Vagina (tissue), 2 donors: ENCODE measurements around the gene IGLON5. TPM values are rescaled to one million over a fixed set of nuclear protein-coding genes. Genes with fewer than 3 reads are reported as not detected.

Experiments
- DNase-seq, 2 donors: peaks; one replicate each; pipeline ENCODE4 v3.0.0-alpha.2; 2017; ENCODE audit errors: extremely low spot score in 2 of 2
- H3K27ac ChIP-seq: fragments of 200-600 bp; sonication (generic); one replicate; pipeline ENCODE4 v1.5.1; 2019
- H3K27me3 ChIP-seq: fragments of 200-600 bp; sonication (generic); one replicate; pipeline ENCODE4 v1.5.1; 2019
- H3K36me3 ChIP-seq, 2 donors: fragments of 200-600 bp; sonication (generic); one replicate each; pipeline ENCODE4 v1.5.1; 2017 to 2019
- H3K4me1 ChIP-seq: fragments of 200-600 bp; sonication (generic); one replicate; pipeline ENCODE4 v1.5.1; 2019
- H3K4me3 ChIP-seq, 2 donors: fragments of 200-600 bp; sonication (generic); 1 replicate in 1 of 2; 2 replicates in 1 of 2; pipeline ENCODE4 v1.5.1; 2016 to 2019
- H3K9me3 ChIP-seq: fragments of 200-600 bp; sonication (generic); one replicate; pipeline ENCODE4 v1.5.1; 2019
- POLR2A ChIP-seq, 2 donors: fragments of 450-650 bp; IDR thresholded peaks; one replicate each; pipeline ENCODE4 v1.6.1; 2017; ENCODE audit warnings: antibody characterized with exemption in 2 of 2, mild to moderate bottlenecking in 2 of 2, moderate library complexity in 2 of 2
- POLR2AphosphoS5 ChIP-seq, 2 donors: sonication (generic); formaldehyde crosslinking; IDR thresholded peaks; one replicate each; pipeline ENCODE4 v1.9.0; 2017; ENCODE audit warnings: antibody characterized with exemption in 2 of 2, mild to moderate bottlenecking in 2 of 2, low read depth in 1 of 2; ENCODE audit not compliant: insufficient read depth in 1 of 2
- intact Hi-C: fragments of 100-400 bp; cut with DNase I; formaldehyde crosslinking; loops from one replicate; pipeline ENCODE4 v1.15.1; 2023
- total RNA-seq: library from RNA; depleted of rRNA; stranded (reverse); fragments of >200 nt; gene quantifications from one replicate; pipeline ENCODE4 v1.2.3, GENCODE V29; 2016
- TF ChIP-seq, protein P1 (sequence below), 3 experiments: fragments of 450-650 bp in 2 of 3; fragments of 200-600 bp in 1 of 3; sonication (generic) in 1 of 3; IDR thresholded peaks; one replicate each; pipeline ENCODE4 v1.5.1; 2017 to 2019; ENCODE audit warnings: antibody characterized with exemption in 3 of 3, mild to moderate bottlenecking in 2 of 3, moderate library complexity in 2 of 3

The IGLON5 gene
- total RNA-seq, 1 donor from 2014 or later, result not detected

GRCh38 chr19:51274049-51274770, 37.2 kb upstream of the IGLON5 start:
- intact Hi-C loops, result no loop called here
- H3K27me3 ChIP-seq, result no peaks in the 10 kb centered on the region
- no peak for DNase-seq
- no peaks in the 10 kb centered on the region for H3K9me3 ChIP-seq
- no peak overlapping the region for H3K4me3 ChIP-seq
- no peak overlapping the region for H3K27ac ChIP-seq
- H3K36me3 ChIP-seq, result no peaks in the 10 kb centered on the region
- no peak for TF ChIP-seq POLR2A (IDR thresholded peaks at IDR 0.05)
- TF ChIP-seq, protein P1, sequence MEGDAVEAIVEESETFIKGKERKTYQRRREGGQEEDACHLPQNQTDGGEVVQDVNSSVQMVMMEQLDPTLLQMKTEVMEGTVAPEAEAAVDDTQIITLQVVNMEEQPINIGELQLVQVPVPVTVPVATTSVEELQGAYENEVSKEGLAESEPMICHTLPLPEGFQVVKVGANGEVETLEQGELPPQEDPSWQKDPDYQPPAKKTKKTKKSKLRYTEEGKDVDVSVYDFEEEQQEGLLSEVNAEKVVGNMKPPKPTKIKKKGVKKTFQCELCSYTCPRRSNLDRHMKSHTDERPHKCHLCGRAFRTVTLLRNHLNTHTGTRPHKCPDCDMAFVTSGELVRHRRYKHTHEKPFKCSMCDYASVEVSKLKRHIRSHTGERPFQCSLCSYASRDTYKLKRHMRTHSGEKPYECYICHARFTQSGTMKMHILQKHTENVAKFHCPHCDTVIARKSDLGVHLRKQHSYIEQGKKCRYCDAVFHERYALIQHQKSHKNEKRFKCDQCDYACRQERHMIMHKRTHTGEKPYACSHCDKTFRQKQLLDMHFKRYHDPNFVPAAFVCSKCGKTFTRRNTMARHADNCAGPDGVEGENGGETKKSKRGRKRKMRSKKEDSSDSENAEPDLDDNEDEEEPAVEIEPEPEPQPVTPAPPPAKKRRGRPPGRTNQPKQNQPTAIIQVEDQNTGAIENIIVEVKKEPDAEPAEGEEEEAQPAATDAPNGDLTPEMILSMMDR (IDR thresholded peaks at IDR 0.05), result no peak
- no peak for TF ChIP-seq POLR2AphosphoS5 (IDR thresholded peaks at IDR 0.05; ENCODE audit: insufficient read depth in 1 of 2, low read depth in 1 of 2)
- no peaks in the 10 kb centered on the region for H3K4me1 ChIP-seq

- intact Hi-C loops, result no loop called here
- Histone ChIP-seq H3K27me3 (no peaks in the 10 kb centered on the region), H3K27ac (no peak overlapping the region), H3K9me3 (no peaks in the 10 kb centered on the region), H3K36me3 (no peaks in the 10 kb centered on the region), H3K4me1 (no peaks in the 10 kb centered on the region), H3K4me3 (no peak overlapping the region)
- TF ChIP-seq, protein P1 (IDR thresholded peaks at IDR 0.05), result no peak
- TF ChIP-seq POLR2AphosphoS5 (IDR thresholded peaks at IDR 0.05; ENCODE audit: insufficient read depth in 1 of 2, low read depth in 1 of 2) (no peak), POLR2A (IDR thresholded peaks at IDR 0.05) (no peak)
- no peak for DNase-seq
Observed at GRCh38 chr19:51277112-51277511, 34.3 kb upstream of the IGLON5 start.

DNA sequence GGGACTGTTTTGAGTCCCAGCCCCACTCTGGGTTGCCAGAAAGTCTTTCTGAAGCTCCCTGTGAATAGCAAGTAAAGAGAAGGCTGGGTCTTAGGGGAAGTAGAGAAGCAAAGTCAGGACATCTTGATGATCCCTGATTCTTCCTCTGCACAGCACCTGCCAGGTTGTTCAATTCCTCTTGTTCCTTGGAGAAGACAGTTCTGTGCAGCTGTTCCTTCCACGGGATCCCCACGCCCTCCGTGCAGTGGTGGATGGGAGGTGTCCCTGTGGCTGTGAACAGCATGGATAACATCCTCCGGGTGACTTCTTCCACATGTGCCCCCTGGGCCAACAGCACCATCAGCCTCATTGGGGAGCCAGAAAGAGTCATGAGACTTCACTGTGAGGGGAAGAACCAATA, 29.1 kb upstream of the IGLON5 start:
- intact Hi-C loops, result no loop called here
- no peak overlapping the region for H3K4me3 ChIP-seq
- H3K27me3 ChIP-seq, result no peaks in the 10 kb centered on the region
- peak in 1 of 2 donors; percentile 67 for DNase-seq
- no peaks in the 10 kb centered on the region for H3K4me1 ChIP-seq
- no peaks in the 10 kb centered on the region for H3K9me3 ChIP-seq
- H3K36me3 ChIP-seq, result no peaks in the 10 kb centered on the region
- no peak for TF ChIP-seq POLR2AphosphoS5 (IDR thresholded peaks at IDR 0.05; ENCODE audit: insufficient read depth in 1 of 2, low read depth in 1 of 2)
- TF ChIP-seq POLR2A (IDR thresholded peaks at IDR 0.05), result no peak
- no peak overlapping the region for H3K27ac ChIP-seq

GRCh38 chr19:51285682-51286081, 25.8 kb upstream of the IGLON5 start:
- Histone ChIP-seq H3K9me3 (no peaks in the 10 kb centered on the region), H3K4me1 (no peaks in the 10 kb centered on the region), H3K4me3 (no peak overlapping the region), H3K27ac (no peak overlapping the region), H3K36me3 (no peaks in the 10 kb centered on the region), H3K27me3 (no peaks in the 10 kb centered on the region)
- DNase-seq, result no peak
- TF ChIP-seq, protein P1 (IDR thresholded peaks at IDR 0.05), result no peak
- TF ChIP-seq POLR2AphosphoS5 (IDR thresholded peaks at IDR 0.05; ENCODE audit: insufficient read depth in 1 of 2, low read depth in 1 of 2), result no peak
- TF ChIP-seq POLR2A (IDR thresholded peaks at IDR 0.05), result no peak
- intact Hi-C loops, result no loop called here

DNA sequence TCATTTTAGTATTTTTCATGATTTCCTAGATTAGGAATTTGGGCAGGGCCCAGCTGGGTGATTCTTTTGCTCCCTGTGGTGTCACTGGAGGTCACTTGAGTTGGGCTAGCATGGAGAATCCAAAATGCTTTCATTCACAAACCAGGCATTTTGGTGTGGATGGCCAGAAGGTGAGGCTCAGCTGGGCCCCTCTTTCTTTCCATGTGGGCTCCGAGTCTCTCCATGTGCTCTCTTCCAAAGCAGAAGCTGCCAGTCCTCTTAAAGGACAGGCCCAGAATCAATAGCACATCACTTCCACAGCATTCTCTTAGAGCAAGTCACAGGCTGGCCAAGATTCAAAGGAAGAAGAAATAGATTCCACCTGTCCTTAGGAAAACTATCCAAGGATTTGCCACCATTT, 21.8 kb upstream of the IGLON5 start:
- TF ChIP-seq POLR2A (IDR thresholded peaks at IDR 0.05) (no peak), POLR2AphosphoS5 (IDR thresholded peaks at IDR 0.05; ENCODE audit: insufficient read depth in 1 of 2, low read depth in 1 of 2) (no peak)
- TF ChIP-seq, protein P1 (IDR thresholded peaks at IDR 0.05), result no peak
- H3K27ac ChIP-seq, result no peak overlapping the region
- H3K4me3 ChIP-seq, result no peak overlapping the region
- H3K36me3 ChIP-seq, result no peaks in the 10 kb centered on the region
- H3K9me3 ChIP-seq, result no peaks in the 10 kb centered on the region
- no peaks in the 10 kb centered on the region for H3K4me1 ChIP-seq
- intact Hi-C loops, result no loop called here
- DNase-seq, result no peak
- H3K27me3 ChIP-seq, result no peaks in the 10 kb centered on the region
